NCI-H2196 (cell line): ENCODE measurements around the gene GPC1.
"Not testable (repeated sequence)": the region's sequence is repeated elsewhere in the genome, so short reads cannot be mapped to it uniquely, and the experiment has no call there.

Source experiments
- DNase-seq: peaks from one replicate; lab custom pipeline; 2025; ENCODE audit not compliant: unreplicated experiment; lab: John Stamatoyannopoulos, UW

The GPC1 gene

DNA sequence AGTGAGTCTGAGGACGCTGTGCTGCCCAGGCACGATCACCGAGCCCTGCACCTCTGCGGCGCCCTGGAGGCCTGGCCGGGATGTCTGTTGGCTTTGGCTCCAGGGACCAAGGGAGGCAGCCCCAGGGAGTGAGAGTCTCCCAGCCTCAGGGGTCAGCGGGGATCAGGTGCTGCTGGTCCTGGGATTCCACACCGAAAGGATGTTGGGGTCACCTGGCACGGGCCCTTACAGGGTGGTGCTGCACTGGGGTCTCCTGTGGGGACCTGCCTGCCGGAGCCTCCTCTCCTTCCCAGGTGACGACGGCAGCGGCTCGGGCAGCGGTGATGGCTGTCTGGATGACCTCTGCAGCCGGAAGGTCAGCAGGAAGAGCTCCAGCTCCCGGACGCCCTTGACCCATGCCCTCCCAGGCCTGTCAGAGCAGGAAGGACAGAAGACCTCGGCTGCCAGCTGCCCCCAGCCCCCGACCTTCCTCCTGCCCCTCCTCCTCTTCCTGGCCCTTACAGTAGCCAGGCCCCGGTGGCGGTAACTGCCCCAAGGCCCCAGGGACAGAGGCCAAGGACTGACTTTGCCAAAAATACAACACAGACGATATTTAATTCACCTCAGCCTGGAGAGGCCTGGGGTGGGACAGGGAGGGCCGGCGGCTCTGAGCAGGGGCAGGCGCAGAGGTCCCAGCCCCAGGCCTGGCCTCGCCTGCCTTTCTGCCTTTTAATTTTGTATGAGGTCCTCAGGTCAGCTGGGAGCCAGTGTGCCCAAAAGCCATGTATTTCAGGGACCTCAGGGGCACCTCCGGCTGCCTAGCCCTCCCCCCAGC is 30.5 kb downstream of the GPC1 start:
- DNase-seq = no peak

DNA sequence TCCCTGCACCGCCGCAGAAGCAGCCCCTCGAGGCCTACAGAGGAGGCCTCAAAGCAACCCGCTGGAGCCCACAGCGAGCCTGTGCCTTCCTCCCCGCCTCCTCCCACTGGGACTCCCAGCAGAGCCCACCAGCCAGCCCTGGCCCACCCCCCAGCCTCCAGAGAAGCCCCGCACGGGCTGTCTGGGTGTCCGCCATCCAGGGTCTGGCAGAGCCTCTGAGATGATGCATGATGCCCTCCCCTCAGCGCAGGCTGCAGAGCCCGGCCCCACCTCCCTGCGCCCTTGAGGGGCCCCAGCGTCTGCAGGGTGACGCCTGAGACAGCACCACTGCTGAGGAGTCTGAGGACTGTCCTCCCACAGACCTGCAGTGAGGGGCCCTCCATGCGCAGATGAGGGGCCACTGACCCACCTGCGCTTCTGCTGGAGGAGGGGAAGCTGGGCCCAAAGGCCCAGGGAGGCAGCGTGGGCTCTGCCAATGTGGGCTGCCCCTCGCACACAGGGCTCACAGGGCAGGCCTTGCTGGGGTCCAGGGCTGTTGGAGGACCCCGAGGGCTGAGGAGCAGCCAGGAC is 31.2 kb downstream of the GPC1 start:
- no peak for DNase-seq

DNA sequence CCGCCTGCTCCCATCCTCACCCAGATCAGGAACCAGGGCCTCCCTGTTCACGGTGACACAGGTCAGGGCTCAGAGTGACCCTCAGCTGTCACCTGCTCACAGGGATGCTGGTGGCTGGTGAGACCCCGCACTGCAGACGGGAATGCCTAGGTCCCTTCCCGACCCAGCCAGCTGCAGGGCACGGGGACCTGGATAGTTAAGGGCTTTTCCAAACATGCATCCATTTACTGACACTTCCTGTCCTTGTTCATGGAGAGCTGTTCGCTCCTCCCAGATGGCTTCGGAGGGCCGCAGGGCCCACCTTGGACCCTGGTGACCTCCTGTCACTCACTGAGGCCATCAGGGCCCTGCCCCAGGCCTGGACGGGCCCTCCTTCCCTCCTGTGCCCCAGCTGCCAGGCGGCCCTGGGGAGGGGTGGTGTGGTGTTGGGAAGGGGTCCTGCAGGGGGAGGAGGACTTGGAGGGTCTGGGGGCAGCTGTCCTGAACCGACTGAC is 31.7 kb downstream of the GPC1 start:
- no peak for DNase-seq

DNA sequence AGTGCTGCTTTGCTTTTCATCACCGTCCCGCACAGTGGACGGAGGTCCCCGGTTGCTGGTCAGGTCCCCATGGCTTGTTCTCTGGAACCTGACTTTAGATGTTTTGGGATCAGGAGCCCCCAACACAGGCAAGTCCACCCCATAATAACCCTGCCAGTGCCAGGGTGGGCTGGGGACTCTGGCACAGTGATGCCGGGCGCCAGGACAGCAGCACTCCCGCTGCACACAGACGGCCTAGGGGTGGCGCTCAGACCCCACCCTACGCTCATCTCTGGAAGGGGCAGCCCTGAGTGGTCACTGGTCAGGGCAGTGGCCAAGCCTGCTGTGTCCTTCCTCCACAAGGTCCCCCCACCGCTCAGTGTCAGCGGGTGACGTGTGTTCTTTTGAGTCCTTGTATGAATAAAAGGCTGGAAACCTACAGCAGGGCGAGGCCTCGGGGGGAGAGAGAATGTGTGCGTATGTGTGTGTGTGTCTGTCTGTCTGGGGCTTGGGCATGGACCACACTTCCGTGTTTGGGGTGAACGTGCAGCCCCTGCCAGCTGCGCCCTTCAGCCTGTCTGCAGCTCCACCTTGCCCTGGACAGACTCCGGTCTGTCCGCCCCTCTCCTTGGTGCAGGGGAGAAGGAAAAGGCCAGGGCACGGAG is 32.3 kb downstream of the GPC1 start:
- DNase-seq = no peak

DNA sequence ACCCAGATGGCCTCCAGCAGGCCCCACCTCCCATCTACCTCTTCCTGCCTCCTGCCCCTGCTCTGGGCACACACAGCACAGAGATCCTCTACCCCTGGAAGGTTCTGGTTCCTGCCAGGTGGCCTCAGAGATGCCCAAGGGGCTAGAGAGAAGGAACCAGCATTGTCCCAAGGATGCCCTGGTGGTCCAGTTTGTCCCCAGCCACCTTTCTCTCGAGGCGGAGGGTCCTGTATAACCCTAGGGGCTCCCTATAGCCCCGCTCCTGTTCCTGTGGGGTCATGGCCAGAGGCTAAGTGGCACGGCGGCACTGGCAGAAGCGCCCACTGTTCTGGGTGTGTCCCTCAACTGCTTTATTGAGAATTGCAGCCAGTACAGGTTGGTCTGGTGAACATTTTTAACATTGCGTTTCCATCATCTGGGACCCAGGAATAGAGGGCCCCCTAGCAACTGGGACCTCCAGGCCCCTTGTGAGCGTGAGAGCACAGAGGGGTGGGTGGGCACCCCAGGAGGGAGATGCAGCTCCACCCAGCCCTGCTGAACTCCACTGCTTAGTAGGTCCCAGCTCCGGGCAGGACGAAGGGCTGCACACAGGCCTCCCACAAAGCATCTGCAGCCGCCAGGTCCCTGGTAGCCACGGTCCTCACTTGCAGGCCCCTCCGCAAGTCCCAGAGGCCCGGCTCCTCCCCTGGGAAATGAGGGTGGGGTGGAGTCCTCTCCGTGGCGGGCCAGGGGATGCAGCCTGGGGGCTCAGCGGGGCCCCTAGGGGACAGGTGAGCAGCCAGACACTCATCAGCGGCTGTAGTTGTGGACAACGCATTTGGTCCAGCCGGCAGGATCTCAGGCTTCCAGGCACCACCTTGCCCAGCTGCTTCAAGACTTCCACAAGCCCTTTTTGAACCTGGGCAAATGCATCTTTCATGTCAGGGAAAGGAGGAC is 33.1 kb downstream of the GPC1 start:
- DNase-seq = no peak

DNA sequence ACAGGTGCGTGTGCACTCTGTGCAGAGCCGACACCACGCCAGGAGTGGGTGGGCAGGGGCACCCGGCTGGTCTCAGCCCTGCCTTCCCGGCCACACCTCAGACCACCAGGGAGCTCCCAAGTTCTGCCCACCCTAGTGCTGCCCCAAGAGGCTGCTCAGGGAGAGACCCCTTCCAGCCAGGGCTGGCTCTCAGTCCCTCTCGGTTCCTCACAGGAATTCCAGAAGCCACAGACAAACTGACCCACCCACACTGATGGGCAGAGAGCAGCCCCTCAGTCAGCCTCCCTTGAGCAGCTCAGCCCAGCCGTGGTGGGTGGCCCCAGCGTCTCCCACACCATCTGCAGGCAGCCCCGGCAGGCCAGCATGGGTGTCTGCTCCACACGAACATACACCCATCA is 33.8 kb downstream of the GPC1 start:
- DNase-seq = no peak

DNA sequence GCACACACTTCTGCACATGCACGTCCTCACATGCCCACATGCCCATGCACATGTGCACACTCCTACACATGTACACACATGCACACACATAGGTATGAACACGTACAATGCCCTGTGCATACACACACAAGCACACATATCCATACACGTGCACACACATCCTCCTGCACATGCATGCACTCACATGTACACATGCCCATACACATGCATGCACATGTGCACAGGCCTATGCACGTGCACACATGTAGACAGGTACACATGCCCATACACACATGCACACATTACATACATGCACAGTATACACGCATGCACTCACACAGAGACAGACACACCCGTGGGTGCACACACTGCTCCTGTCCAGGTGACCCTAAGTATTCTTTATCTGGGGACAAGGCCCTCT is 34.3 kb downstream of the GPC1 start:
- DNase-seq = no peak

DNA sequence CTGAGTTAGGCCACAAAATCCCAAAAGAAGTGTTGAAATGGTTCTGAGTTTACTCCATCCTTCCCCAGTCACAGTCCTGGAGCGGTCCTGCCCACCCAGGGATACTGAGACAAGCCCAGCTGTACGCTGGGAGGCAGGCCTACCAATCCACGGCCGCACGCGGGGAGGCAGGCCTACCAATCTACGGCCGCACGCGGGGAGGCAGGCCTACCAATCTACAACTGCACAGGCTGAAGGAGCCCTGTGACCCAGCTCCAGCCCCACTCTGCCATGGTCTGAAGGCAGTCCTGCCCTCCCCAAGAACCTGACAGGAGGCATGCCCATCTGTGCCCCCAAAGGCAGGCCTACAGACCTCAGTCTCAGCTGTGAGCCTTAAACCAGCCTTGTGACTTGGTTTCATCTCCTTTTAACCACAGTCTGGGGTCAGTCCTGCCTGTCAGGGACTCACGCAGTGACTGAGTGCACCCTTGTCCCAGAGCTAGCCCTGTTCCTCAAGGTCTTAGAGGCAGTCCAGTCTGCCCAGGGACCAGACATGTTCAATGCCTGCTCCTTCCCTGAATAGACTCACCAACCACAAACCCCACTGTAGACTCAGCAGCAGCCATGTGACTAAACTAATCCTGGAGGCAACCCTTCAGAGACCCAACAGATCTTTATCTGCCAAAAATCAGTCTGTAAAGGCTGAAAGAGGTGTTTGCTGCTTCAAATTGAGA is 36.8 kb downstream of the GPC1 start:
- no peak for DNase-seq

DNA sequence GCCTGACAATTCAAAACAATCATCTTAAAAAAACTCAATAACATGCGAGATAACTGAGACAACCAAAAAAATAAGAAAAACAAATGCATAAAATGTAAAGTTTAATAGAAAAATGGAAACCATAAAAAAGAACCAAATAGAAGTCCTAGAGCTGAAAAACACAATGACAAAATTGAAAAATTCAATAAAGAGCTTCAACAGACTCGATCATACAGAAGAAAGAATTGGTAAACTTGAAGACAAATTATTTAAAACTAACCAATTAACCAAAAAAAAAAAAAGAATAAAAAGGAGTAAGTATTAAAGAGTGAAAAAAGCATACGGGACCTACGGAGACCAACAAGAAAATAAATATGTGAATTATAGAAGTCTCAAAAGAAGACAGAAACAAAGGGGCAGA is 37.7 kb downstream of the GPC1 start:
- DNase-seq = no peak

DNA sequence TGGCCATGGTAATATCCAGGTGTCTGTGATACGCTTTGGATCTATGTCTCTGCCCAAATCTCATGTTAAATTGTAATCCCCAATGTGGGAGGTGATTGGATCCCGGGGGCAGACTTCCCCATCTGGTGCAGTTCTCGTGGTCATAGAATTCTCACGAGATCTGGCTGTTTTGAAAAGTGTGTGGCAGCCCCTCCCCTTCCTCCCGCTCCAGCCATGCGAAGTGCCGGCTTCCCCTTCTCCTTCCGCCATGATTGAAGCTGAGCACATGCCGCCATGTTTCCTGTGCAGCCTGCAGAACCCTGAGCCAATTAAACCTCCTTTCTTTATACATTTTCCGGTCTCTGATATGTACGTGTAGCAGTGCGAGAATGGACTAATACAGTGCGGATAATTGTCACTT is 42.5 kb downstream of the GPC1 start:
- DNase-seq = no peak

DNA sequence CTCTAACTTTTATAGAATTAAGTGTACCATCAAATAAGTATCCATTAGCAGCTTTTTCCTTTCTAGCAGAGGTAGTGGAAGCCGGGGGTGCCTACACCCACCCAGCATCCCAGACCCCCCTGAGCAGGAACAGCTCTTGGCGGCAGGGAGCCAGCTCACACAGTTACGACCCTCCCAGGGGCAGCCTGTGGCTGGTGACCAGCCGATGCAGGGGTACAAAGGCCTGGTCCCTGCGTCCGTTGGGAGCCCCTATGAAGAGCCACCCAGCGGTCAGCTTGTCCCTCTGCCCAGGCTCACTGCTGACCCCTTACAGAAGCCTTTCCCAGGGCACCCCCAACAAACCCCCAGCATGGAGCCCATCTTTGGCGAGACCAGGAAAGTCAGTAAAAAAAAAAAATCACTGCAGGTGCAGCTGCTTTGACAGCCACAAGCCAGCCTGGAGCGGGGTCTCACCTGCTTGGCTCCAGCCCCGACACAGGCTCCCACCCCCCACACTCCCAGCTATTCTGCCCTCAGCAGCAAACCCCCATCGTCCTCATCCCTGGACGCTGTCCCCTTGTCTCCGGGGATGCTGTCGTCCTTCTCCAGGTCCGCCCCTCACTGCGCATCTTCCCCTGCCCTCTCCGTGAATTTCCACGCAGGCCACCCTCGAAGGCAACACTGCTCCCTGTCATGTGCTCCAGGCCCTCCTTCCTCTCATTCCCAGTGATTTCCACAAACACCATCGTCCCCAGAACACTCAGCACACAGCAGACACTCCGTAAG is 43.1 kb downstream of the GPC1 start:
- DNase-seq = no peak

DNA sequence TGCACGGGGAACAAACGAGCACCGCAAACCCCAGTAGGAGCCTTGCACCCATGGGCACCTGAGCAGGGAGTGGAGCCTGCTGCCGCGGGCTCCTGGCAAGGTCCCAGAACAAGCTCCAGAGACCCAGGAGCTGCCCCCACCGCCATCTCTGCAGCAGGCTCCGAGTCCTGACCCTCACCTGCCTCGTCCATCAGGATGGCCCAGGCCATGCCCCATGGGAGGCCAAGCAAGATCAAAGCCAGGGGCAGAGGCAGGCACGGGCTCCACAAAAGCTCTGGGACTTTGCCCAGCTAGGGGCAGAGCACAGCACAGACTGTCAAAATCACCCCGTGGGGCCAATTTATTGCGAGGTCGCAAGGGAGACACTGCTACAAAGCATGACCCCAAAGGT is 43.6 kb downstream of the GPC1 start:
- no peak for DNase-seq

DNA sequence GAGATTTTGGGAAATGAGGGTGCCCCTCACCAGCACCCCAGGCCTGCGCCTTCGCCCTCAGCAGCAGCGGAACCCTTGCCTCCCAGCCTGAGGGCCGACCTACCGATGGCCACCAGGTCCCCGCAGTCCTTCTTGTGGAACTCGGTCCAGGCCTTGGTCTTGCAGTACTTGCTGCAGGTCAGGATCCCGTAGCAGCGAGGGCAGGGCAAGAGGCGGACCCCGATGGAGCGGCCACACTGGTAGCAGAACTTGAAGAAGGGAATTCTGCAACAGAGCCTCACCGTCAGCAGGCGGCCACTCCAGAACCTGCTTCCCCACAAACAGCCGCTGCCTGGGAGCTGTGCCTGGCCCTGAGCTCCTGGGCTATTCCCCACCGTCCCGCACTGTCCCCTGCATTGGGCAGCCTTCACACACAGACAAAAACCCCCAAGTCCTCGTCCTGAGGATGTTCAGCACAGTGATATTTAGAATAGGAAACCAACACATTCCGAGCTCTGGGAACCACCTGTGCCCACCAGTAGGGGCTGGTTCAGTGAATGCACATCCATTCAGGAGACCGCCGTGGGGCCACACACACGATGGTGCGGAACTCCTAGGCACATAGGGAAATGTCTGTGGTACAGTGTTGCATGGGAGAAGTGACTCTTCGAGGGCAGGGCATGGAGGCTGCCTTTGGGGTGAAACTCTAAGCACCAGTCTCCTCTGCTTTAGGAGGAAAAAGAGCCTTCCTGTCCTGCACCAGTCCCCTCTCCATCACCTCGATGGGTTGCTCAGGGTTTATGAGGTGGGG is 45.6 kb downstream of the GPC1 start:
- no peak for DNase-seq

DNA sequence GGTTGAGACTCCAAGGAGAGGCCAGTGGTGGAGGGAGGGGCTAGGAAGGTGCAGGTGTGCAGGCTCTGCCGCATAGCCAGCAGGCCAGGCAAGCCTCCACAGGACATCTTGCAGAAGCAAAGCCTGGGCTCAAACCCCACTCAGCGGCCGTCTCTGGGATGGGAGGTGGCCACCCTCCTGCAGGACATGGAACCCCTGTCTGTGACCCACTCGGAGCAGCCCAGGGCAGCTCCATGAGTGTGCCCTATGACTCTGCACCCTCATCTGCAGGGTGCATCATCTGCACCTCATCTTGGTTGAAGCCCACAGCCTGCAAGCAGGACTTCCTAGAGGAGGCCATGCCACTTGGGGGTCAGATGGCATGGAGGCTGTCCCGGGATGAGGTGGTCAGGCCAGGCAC is 46.3 kb downstream of the GPC1 start:
- DNase-seq = no peak

DNA sequence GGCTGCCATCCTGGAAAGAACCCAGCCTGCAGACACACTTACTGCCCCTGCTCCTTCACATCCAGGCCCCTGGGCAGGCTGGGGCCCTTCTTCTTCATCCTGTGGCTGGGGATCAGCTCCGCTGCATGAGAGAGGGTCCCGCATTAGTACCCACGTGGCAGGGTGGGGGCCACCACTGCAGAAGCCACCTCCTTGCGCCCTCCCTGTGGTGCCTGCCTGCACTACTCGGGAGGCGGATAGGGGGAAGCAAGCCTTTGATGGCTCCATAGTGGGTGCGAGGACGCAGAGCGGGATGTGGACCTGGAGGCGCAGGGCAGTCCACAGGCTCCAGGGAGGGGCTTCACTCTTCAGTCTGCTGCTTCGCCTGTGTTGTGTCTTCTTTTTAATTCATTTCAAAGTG is 46.7 kb downstream of the GPC1 start:
- DNase-seq = no peak

DNA sequence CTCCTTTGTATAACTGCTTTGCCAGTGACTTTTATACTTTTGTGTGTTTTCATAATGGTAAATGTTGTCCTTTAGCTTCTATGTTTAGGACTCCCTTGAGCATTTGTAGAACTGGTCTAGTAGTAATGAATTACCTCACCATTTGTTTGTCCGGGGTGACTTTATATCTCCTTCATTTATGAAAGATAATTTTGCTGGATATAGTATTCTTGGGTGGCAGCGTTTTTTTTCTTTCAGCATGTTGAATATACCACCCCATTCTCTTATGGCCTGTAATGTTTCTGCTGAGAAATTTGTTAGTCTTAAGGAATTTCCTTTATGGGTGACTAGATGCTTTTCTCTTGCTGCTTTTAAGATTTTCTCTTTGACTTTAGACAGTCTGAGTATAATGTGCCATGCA is 56.0 kb downstream of the GPC1 start:
- DNase-seq = no peak

DNA sequence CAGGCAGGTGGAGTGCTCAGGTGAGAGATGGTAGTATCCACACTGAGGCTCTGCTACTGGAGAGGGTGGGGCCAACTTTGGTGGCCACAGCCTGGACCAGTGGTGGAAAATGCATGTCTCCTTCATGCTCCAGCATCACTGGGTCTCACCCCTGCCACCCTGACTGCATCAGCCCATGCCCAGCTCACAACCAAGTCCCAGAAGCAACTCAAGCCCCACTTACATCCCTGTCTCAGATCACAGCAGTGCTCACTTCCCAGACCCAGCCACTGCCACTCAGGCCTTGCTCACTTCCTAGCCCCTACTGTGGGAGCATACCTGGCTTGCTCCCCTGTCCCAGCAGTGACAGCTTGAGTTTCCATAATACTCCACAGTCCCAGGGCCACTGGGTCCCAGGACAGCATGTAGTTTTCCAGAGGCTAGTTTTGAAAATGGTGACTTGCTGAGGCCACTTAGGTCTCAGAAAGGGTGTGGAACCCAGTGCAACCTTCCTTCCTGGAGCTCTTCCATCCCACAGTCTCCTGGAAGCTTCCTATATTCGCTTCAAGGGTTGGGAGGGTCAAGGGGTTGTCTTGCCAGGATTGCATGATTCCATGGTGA is 58.8 kb downstream of the GPC1 start:
- no peak for DNase-seq

DNA sequence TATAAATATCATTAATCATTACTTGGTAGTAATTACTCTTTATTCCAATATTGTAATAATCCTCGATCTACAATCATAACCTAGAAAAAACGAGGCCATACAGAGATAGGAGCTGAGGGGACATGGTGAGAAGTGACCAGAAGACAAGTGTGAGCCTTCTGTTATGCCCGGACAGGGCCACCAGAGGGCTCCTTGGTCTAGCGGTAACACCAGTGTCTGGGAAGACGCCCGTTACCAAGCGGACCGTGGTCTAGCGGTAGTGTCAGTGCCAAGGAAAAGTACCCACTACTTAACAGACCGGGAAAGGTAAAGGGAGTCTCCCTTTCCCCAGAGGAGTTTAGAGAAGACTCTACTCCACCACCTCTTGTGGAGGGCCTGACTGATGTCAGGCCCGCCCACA is 59.5 kb downstream of the GPC1 start:
- not testable (repeated sequence) for DNase-seq

DNA sequence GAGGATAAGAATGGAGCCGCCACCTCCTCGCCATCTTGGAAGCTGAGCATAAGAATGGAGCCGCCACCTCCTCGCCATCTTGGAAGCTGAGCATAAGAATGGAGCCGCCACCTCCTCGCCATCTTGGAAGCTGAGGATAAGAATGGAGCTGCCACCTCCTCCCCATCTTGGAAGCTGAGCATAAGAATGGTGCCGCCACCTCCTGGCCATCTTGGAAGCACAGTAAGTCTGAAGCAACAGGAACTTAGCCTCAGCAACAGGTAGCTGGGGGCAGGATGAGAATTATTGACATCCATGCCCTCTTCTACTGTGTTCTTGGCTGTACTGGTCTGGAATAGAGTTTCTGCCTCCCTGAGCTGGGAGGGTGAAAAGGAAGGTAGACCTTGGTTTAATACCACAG is 61.6 kb downstream of the GPC1 start:
- not testable (repeated sequence) for DNase-seq
